Activated naive CD4-positive, alpha-beta T cell treated with anti-CD3 and anti-CD28 coated beads, Interleukin-2, amount 50 U/mL, for 72 hours (primary cell): ENCODE results near the gene RUNX1. TPM values are rescaled to one million over a fixed set of nuclear protein-coding genes. Genes with fewer than 3 reads are reported as not detected.

Experiments used
- ATAC-seq, 2 donors: fragments of 150-1000 bp; cut with Tn5 transposase; 2 replicates each; pipeline ENCODE4 v1.10.0; 2021; ENCODE audit warnings: mild to moderate bottlenecking in 2 of 2, moderate library complexity in 2 of 2
- DNase-seq, 2 donors: peaks; one replicate each; pipeline ENCODE4 v3.0.0; 2021 to 2022; ENCODE audit warnings: low spot score in 2 of 2
- H3K27ac Mint-ChIP-seq, 2 donors: one replicate each; pipeline ENCODE4 v1.8.0; 2022; ENCODE audit warnings: mild to moderate bottlenecking in 2 of 2, mixed read lengths in 2 of 2
- H3K36me3 Mint-ChIP-seq, 2 donors: one replicate each; pipeline ENCODE4 v1.8.0; 2022; ENCODE audit warnings: mixed read lengths in 2 of 2
- H3K9me3 Mint-ChIP-seq, 2 donors: one replicate each; pipeline ENCODE4 v1.8.0; 2022; ENCODE audit warnings: mixed read lengths in 2 of 2
- total RNA-seq, 2 donors: library from RNA; stranded (reverse); gene quantifications; one replicate each; pipeline ENCODE4 v1.2.3, GENCODE V29; 2022

RUNX1 gene
- total RNA-seq, 2 donors from 2014 or later, result 44.9 to 80.4 TPM

DNA sequence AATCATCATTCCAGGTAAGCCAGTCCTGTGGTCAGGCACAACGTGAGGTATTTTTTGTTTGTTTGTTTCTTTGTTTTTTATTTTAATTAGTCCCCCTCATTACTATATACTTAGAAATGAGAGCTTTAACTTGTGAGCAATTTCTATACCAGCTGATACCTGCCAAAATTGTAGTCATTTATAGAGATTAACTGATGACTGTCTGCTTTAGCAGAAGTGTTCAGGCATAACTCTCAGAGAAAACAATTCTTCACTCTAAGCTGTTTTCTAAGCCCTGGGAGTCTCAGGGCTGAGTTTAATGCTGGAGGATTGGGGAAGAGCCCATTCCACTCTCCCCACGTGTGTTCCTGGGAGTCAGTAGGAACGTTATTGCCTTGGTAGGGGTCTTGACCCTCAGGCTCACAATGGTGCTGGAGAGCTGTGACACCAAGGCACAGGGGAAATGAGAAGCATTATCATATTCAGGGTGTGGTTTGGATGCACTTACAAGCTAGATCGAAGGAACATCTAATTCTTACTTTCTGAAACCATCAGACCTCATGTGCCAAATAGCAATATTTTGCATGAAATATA lies 212.1 kb downstream of the RUNX1 start:
- H3K9me3 Mint-ChIP-seq, result no peaks in the 10 kb centered on the region
- peak overlapping the region in 1 of 2 donors; percentile 60 for H3K27ac Mint-ChIP-seq
- ATAC-seq, result peak in 1 of 2 donors; percentile 70
- DNase-seq, result no peak
- peaks cover 27% of the 10 kb centered on the region in 2 donors for H3K36me3 Mint-ChIP-seq

DNA sequence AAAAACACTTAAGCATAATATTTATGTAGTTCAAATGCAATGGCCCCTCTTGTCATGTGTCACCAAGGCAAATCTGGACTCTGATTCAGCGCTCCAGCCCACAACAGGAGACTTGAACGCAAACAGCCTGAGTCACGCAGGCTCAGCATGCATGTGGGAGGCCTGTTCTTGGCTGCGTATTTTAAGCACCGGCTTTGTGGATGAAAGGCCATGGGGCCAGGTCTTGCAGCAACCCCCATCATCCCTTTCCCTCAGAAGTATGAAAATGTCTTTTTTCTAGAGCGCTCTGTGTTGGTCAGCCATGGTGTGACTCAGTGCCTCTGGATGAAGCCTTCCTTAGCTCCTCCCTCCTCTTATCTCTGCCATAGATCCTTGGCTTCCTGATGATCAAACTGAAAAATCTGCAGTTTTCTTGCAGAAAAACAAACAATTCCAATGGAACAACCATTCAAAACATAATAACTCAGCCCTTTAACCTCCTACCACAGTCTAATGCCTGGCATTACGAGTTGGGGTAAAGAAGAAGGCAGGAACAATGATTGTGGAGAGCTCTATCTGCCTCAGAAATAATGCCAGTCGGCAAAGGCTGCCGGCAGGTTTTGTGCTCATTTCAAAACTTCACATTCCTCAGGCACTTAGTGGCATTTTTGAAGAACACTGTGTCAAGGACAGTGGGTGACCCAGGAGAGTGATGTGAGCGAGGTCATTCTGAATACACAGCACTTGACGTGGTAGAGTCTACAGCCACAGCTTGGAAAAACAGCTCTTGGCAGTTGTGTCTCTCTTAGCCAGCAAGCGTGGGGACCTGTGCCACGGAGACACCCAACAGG lies 212.8 kb downstream of the RUNX1 start:
- ATAC-seq (peak; percentile 74 to 87), DNase-seq (no peak)
- Mint-ChIP-seq H3K9me3 (no peaks in the 10 kb centered on the region), H3K27ac (peak overlapping the region; percentile 2 to 71), H3K36me3 (peaks cover 30 to 32% of the 10 kb centered on the region in 2 donors)

DNA sequence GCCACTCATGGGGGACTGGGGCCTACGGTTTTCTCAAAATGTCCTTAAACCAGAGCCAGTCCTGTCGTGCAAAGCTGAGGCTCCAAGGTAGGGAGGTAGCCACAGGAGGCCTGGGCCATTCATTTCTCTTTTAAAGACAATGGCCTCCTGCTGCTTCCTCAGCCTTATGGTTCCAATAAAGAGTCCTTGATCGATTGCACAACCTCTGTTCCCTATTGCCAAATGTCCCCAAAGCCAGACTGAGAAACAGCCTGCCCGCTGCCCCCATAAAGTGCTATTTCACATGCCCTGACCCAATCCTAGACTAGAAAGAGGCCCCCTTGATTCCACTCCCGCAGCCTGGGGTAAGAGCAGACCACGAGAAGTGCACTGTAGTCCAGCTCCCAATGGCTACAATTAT lies 213.6 kb downstream of the RUNX1 start:
- Mint-ChIP-seq H3K9me3 (no peaks in the 10 kb centered on the region), H3K27ac (peak overlapping the region; percentile 71 to 75), H3K36me3 (peaks cover 38 to 40% of the 10 kb centered on the region in 2 donors)
- ATAC-seq, result no peak
- DNase-seq, result no peak

DNA sequence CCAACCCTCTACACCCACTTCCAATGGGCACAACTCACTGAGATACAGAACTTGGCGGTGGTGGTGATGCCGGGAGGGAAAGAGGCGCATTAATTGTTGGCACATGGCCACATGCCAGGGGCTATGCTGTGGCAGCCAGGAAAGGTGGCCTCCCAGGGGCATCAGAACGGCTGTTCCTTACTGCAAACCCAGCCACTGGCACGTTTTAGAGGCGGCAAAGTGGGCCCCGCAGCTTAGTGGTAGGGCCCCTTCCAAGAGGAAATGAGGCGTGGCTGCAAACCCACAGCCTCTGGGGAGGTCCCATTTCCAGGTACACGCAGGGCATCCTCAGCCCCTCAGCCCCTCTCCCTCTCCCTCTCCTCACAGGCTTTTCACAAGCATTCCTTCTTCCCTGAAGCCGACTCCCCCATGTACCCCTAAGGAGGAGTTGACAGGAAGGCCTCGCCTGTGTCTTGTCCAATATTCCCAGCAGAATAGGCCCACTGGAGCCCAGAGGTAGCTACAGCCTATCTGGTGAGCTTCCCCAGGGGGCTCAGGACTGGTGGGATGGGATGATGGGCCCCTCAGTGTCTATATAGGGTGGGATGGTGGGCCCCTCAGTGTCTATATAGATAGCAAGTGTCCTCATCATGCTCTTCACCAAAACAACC lies 214.1 kb downstream of the RUNX1 start:
- no peak for DNase-seq
- Mint-ChIP-seq H3K27ac (peak overlapping the region; percentile 71 to 72), H3K36me3 (peaks cover 42 to 45% of the 10 kb centered on the region in 2 donors), H3K9me3 (no peaks in the 10 kb centered on the region)
- ATAC-seq, result no peak

DNA sequence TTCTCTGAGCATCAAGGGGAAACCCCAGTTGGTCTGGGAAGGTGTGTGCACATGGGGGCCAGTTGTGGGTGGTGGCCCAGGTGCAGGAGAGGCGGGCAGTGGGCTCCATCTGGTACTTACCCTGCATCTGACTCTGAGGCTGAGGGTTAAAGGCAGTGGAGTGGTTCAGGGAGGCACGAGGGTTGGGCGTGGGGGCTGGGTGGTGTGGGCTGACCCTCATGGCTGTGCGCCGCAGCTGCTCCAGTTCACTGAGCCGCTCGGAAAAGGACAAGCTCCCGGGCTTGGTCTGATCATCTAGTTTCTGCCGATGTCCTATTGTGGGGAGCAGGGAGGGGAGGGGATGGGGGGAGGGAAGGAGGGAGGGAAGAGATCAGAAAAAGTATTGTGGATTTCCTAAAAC lies 214.8 kb downstream of the RUNX1 start:
- Mint-ChIP-seq H3K9me3 (no peaks in the 10 kb centered on the region), H3K36me3 (peaks cover 40 to 52% of the 10 kb centered on the region in 2 donors), H3K27ac (no peak overlapping the region)
- DNase-seq (no peak), ATAC-seq (no peak)

DNA sequence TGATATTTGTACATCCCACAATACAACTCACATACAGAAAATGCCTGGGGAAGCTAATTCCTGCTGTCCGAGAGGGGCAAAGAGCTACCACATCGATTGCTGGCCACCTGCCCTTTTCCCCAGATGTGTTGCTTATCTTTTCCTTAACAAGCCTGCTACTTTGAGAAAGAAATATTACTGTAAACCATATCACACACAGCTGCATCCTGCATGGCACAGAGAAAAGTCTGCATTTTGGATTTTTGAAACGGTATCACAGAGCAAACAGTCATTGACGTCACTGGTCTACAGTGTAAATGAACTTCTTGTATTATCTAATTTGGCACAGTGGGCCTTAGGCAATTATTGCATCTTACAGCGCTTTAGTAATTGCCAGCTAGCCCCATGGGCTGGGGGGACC lies 215.6 kb downstream of the RUNX1 start:
- ATAC-seq, result no peak
- Mint-ChIP-seq H3K36me3 (peaks cover 37 to 59% of the 10 kb centered on the region in 2 donors), H3K27ac (no peak overlapping the region), H3K9me3 (no peaks in the 10 kb centered on the region)
- no peak for DNase-seq

DNA sequence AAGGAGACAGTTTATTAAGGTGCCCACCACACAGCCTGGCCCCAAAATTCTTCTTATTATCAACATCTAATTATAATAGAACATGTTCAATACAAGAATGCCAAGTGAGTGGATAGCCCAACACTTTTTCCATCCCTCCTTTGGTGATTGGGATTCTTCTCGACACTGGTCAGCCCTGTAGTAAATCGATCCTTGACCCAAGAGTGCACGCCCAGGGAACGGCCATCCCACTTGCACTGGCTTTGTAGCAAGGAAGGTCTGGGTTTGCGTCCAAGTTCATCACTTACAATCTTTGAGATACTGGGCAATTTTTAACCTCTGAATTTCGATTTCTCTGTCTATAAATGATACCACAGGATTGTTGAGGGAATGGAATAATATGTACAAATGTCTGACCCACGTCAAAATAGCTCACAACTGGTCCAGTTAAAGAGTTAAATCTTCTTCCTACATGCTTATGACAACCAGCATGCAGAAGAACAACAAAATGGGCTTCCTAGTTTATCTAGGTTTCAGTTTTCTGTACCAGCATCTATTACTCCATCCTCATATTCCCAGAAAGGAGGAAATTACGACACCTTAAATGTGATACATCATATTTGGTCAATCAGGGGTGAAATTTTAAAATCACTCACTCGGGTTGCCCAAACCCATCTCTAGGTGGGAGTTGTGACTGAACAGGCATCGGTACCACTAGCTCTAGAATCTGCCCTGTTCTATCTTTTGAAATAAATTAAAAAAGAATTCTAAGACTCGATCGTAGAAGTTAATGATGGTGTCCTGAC lies 218.5 kb downstream of the RUNX1 start:
- peaks cover 0 to 6% of the 10 kb centered on the region in 2 donors for H3K9me3 Mint-ChIP-seq
- peaks cover 49 to 66% of the 10 kb centered on the region in 2 donors for H3K36me3 Mint-ChIP-seq
- no peak overlapping the region for H3K27ac Mint-ChIP-seq
- ATAC-seq (no peak), DNase-seq (no peak)

DNA sequence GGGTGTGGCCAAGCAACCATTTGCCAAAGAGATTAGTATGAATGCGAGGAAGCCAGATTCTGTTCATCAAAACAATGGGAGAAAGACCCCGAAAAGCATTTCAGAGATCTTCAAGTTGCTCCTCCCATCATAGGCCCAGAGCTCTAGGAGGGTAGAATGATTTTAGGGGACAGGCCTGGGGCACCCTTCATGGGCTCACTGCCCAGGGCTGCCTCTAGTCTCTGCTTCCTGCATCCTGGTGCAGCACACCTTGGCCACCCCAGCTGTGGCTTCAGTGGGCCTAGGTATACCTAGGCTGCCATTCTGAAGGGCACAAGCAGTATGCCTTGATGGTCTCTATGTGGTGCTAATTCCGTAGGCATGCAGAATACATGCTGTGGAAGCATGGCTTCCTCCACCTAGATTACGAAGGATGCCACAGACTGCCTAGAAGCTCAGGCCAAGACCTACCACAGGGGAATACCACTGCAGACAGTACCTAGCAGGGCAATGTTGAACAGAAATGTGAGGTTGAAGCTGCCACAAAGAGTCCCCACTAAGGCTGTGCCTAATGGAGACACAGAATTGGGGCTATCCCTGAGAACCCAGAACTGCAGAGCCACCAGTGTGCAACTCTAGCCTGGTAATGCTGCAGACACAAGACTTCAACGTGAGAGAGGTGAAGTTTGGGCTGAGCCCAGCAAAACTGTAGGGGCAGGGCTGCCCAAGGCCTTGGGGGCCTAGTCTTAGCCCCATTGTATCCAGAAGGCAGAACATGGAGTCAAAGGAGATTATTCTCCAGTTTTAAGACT lies 221.5 kb downstream of the RUNX1 start:
- H3K9me3 Mint-ChIP-seq, result peaks cover 0 to 6% of the 10 kb centered on the region in 2 donors
- peaks cover 52 to 87% of the 10 kb centered on the region in 2 donors for H3K36me3 Mint-ChIP-seq
- no peak for ATAC-seq
- H3K27ac Mint-ChIP-seq, result peak overlapping the region in 1 of 2 donors; percentile 5
- no peak for DNase-seq

DNA sequence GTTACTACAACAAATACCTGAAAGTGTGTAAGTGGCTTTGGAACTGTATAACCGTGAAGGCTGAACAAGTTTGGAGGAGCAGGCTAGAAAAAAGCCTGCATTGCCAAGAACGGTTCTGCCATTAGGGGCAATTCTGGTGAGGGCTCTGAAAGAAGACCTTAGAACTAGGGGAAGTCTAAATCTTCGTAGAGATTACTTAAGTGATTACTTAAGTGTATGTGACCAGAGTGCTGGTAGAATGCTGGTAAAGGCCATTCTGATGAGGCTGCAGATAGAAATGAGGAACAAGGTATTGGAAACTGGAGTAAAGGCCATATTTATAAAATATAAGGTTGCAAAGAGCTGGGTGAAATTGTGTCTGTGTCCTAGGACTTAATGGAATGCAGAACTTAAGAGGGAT lies 222.3 kb downstream of the RUNX1 start:
- no peak for DNase-seq
- no peak overlapping the region for H3K27ac Mint-ChIP-seq
- H3K9me3 Mint-ChIP-seq, result peaks cover 0 to 6% of the 10 kb centered on the region in 2 donors
- ATAC-seq, result no peak
- H3K36me3 Mint-ChIP-seq, result peaks cover 51 to 80% of the 10 kb centered on the region in 2 donors

DNA sequence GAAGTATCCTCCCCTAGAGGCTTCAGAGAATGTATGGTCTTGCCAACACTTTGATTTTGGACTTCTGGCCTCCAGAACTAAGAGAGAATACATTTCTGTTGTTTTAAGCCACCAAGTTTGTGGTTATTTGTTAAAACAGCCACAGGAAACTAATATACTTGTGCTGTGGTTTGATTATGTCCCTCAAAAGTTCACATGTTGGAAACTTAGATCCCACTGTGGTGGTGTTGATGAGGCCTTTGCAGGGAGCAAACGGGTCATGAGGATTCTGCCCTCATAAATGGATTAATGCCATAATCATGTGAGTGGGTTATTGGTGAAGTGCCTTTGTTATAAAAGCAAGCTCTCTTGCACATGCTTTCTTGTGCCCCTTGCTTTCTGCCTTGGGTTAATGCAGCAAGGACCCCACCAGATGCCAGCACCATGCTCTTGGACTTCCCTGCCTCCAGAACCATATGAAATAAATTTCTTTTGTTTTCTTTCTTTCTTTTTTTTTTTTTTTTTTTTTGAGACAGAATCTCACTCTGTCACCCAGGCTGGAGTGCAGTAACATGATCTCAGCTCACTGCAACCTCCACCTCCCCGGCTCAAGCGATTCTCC lies 223.1 kb downstream of the RUNX1 start:
- Mint-ChIP-seq H3K27ac (no peak overlapping the region), H3K9me3 (peaks cover 0 to 6% of the 10 kb centered on the region in 2 donors), H3K36me3 (peaks cover 47 to 81% of the 10 kb centered on the region in 2 donors)
- ATAC-seq (no peak), DNase-seq (no peak)

DNA sequence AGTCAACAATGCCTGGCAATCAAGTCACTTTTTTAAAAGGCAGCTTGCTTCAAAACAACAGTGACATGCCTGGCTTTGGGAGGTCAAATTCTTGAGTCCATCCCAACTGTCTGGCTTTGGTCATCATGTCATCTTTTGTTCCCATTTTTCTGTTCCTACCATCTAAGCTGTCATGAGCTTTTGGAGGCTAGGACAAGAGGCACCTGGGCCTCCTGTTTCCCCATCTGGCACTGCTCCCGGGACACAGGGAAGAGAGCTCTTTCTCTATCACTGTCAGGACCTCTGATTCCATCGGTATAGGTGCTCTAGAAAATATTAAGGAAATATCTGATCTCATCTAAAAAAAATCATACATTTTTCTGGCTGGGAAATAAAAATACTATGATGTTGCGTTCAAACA lies 224.0 kb downstream of the RUNX1 start:
- Mint-ChIP-seq H3K27ac (peak overlapping the region in 1 of 2 donors; percentile 6), H3K36me3 (peaks cover 37 to 74% of the 10 kb centered on the region in 2 donors), H3K9me3 (peaks cover 0 to 6% of the 10 kb centered on the region in 2 donors)
- DNase-seq (no peak), ATAC-seq (no peak)

DNA sequence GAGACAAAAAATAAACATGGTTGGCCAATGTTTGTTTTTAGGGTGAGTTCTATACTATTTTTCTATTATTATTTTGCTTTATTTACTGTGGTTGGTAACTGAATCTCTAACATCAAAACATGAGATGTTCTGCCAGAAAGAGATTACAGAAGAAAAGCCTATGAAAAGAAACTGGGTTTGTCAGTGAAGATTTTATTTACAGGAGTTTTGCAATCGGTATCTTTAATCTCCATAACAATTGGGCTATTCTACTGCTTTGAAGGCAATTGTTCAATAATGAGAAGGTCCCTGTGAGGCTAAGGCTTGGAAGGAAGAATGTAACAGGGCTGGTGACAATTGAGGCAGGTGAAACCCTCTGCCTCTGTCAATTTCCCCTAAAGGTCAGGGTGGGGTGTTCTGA lies 224.8 kb downstream of the RUNX1 start:
- DNase-seq (no peak), ATAC-seq (no peak)
- Mint-ChIP-seq H3K27ac (peak overlapping the region; percentile 19 to 76), H3K9me3 (peaks cover 0 to 6% of the 10 kb centered on the region in 2 donors), H3K36me3 (peaks cover 31 to 66% of the 10 kb centered on the region in 2 donors)

DNA sequence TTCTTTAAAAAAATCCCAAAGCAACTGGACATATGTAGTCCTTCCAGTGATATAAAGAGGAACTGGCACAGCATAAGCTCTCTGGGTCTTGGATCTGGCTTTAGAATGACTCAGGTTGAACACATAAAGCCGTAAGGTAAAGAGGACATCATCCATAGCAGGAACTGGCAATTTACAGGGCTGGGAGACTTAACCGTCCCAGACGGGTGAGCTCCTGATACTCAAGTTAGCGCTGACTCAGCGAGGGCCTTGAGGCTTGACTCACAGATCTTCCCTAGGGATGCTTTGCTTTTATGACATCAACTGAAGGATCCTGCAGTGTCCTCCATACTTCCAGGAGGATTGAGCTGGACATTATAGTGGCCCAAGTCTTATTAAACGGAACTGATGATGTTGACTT lies 226.2 kb downstream of the RUNX1 start:
- Mint-ChIP-seq H3K36me3 (peaks cover 31 to 54% of the 10 kb centered on the region in 2 donors), H3K27ac (peak overlapping the region in 1 of 2 donors; percentile 74), H3K9me3 (peaks cover 0 to 6% of the 10 kb centered on the region in 2 donors)
- no peak for ATAC-seq
- DNase-seq, result no peak

DNA sequence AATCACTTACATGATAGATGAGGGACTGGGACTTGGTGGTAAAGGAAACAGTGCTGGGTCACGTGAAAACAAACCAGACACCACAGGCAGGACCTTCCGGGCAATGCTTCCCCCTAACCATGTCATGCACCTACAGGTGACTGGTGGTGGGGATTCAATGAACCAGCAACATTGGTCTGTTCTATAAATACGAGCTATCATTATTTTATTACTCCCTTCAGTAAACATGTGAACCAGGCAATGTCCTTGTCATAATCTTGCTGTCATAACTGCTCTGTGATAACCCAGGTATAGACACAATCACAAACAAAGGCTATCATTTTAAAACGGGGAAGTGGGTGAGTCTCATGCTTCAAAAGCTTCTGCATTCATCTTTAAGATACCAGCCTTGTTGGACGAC lies 226.9 kb downstream of the RUNX1 start:
- peaks cover 0 to 4% of the 10 kb centered on the region in 2 donors for H3K9me3 Mint-ChIP-seq
- H3K27ac Mint-ChIP-seq, result no peak overlapping the region
- DNase-seq (no peak), ATAC-seq (no peak)
- H3K36me3 Mint-ChIP-seq, result peaks cover 23 to 46% of the 10 kb centered on the region in 2 donors

DNA sequence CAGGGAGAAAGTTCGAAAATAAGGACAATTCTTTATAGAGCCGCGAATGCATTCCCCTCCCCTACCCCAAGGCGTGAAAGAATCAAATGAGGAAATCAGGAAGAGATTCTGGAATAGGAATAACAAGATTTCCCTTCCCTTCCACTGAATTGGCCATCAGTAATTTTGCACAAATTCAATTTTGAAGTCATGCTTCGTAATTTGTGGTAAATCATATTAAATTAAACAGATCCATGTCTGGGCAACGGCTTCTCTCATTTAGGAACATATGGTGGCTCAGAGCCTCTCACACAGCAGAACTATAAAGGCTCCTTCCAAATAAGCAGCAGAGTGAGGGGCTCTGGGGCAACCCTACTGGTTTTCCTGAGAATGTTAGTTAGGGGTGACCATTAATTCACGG lies 227.4 kb downstream of the RUNX1 start:
- peak overlapping the region in 1 of 2 donors; percentile 87 for H3K27ac Mint-ChIP-seq
- DNase-seq (no peak), ATAC-seq (no peak)
- H3K36me3 Mint-ChIP-seq, result peaks cover 23 to 41% of the 10 kb centered on the region in 2 donors
- no peaks in the 10 kb centered on the region for H3K9me3 Mint-ChIP-seq
